Fibroblast of skin of left biceps (primary cell): ENCODE data around the gene RCN2.

ENCODE experiments used
- DNase-seq, 2 experiments: peaks; one replicate each; pipeline ENCODE4 v3.0.0-alpha.2; 2013; ENCODE audit warnings: low read depth in 2 of 2

The RCN2 gene

DNA sequence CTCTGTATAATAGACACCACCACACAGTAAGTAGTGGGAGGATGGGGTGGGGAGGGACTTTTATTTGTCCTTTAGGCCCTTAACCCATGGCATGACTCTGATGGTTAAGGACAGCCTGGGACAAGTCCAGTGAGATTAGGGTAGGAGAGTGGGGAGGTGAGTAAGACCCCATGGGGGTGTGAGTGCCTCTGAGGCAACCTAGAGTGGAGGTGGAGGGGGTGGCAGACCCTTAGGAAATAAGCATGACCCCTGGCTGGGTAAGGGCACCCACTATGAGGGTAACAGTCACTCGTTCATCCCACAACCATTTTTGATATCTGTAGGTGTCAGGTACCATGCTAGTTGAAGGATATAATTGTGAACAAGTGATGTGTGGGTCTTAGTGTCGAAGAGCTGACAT is 42.4 kb downstream of the RCN2 start:
- no peak for DNase-seq

DNA sequence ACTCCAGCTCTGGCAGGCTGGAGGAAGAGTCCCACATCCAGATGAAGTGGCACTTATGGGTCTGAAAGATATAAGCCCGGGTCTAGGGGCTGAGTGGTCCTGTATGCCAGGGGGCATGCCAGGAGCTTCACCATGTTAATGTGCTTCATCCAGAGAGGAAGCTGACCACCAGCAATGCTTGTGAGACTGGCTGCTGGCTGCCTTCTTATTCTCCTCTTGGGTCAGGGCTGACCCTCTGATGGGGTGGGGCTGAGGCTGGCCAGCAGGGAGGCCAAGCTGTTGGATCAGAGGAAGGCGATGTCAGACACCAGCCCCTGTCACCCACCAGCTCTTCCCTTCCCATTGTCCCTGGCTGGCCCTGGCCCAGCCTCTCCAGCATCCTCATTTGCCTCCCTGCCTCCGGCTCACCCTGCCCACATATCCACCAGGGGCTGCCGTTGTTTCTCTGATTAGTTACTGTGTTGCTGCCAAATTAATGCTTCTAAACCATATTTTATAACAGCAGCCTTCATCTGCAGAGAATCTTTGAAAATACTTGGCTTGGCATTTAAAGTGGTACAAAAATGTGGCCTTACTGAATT is 43.0 kb downstream of the RCN2 start:
- no peak for DNase-seq

DNA sequence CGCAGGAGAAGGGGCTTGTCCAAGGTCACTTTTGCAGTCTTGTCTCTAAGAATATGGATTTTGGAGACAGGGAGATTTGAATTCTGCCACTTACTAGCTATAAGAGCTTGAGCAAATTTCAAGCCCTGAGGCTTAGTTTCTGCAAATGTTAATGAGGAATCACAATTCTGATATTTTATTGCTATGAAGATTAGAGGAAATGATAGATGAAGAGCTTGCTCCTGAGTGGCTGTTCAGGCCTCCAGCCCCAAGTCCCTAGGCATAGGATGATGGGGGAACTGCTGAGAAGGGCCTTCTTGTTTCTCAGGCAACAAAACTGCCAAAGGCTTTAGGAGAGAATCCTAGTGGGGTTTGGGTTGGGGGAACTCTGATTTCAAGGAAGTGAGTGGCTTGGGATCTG is 44.6 kb downstream of the RCN2 start:
- no peak for DNase-seq

DNA sequence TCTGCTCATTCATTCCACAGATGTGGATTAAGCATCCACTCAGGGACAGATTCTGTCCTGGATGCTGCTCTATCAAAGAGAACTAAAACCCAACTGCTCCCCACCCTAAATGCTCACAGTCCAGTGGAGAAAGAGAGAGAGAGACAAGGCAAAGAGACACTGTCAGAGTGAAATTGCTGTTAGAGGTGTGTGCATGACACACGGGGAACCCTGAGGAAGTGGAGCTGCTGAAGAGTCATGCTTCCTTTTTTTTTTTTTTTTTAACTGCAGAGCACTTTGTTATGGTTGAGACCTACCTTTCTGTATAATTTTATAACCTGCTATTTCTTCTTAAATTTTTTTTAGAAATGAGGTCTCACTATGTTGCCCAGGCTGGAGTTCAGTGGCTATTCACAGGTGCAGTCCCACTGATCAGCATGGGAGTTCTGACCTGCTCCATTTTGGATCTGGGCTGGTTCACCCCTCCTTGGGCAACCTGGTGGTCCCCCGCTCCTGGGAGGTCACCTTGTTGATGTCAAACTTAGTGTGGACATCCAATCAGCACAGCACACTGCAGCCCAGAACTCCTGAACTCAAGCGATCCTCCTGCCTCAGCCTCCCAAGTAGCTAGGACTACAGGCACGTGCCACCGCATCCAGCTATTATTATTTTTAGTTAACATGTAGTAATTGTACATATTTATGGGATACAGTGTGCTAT is 45.2 kb downstream of the RCN2 start:
- DNase-seq, result no peak

DNA sequence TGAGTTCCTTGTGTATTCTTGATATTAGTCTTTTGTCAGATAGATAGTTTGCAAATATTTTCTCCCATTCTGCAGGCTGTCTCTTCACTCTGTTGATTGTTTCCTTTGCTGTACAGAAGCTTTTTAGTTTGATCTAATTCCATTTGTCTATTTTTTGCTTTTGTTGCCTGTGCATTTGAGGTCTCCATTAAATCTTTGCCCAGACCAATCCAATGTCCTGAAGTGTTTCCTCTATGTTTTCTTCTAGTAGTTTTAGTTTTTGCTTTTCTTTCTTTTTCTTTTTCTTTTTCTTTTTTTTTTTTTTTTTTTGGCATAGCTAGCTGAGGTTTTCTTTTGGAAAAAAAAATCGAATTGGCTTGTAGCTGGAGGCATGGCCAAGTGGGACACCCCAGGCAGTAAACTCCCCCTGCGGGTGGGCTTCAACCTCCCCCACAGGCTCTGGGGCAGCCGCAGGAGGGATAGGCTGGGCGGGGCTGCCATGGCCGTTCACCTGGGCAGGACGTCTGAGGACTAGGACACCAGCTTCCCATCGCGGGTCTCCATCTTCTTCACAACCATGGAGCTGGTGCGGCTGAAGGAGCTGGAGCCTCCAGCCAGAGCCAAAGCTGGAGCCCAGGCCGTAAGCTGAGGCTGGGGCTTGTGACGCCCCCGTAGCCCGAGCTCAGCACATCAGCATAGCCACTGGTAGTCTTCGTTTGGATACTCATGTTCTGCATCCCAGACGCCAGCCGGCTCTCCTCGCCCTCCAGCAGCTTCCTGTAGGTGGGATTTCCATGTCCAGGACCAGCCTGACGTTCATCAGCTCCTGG is 47.2 kb downstream of the RCN2 start:
- no peak for DNase-seq

DNA sequence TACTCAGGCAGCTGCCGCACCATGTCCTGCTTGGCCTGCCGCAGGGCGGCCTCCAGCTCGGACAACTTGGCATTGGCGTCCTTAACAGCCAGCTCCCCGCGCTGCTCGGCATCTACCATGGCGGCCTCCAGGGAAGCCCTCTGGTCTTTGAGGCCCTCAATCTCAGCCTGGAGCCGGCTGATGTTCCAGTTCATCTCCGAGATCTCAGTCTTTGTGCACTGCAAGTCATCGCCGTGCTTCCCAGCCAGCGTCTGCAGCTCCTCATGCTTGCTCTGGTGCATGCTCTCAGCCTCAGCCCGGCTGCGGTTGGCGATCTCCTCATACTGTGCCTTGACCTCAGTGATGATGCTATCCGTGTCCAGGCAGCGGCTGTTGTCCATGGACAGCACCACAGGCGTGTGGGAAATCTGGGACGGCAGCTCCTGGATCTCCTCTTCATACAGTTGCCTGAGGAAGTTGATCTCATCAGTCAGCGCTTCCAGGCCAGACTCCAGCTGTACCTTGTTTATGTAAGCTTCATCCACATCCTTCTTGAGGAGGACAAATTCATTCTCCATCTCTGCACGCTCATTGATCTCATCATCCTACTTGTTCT is 47.9 kb downstream of the RCN2 start:
- no peak for DNase-seq

DNA sequence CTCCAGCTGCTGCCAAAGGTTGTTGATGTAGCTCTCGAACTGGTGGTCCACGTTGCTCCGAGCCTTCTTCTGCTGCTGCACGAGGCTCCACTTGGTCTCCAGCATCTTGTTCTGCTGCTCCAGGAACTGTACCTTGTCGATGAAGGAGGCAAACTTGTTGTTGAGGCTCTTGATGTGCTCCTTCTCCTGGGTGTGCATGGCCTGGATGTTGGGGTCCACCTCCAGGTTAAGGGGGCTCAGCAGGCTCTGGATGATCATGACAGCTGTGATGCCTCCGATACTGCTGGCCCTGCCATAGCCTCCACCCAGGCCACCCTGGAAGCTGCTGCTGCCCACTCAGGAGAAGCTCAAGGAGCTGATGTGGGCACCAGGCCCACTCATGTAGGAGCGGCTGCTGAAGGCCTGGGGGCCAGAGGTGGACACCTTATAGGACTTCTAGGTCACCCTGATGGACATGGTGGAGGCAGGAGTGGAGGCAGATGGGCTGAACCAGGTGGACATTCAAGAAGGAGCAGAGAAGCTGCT is 48.5 kb downstream of the RCN2 start:
- DNase-seq, result no peak

DNA sequence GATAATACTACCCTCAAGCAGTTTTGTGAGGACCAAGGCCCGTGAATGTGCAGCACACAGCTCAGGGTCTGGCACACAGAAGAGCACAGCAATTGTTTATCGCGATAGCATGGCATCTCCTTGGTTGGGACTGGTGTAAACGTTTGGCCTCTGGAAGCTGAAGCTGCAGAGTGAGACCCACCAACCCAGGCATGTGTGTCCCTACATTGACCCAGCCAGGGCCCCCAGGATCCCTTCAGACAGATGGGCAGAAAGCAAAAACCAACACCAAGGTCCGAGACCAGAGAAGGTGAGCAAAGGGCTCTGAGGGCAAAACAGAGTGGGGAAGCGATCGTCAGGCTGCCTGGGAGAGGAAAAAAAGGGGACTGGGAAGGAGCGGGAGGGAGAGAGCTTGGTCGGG is 50.8 kb downstream of the RCN2 start:
- no peak for DNase-seq

DNA sequence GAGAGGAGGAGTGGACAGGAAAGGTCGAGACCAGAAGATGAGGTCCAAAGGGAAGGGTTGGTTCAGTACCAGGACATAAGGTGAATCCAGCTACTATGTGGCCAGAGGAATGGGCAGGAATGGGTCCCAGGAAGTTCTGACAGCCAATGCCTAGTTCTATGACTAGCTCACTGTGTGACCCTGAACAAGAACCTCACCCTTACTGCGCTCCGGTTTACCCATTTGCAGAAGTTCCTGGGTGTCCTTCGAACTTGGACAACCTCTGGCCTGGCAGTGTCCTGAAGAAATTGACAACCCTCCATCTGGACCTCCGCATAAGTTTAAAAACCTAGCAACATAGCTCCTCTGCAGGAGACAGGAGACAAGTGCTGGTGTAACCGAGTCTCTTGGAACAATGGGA is 51.2 kb downstream of the RCN2 start:
- no peak for DNase-seq

DNA sequence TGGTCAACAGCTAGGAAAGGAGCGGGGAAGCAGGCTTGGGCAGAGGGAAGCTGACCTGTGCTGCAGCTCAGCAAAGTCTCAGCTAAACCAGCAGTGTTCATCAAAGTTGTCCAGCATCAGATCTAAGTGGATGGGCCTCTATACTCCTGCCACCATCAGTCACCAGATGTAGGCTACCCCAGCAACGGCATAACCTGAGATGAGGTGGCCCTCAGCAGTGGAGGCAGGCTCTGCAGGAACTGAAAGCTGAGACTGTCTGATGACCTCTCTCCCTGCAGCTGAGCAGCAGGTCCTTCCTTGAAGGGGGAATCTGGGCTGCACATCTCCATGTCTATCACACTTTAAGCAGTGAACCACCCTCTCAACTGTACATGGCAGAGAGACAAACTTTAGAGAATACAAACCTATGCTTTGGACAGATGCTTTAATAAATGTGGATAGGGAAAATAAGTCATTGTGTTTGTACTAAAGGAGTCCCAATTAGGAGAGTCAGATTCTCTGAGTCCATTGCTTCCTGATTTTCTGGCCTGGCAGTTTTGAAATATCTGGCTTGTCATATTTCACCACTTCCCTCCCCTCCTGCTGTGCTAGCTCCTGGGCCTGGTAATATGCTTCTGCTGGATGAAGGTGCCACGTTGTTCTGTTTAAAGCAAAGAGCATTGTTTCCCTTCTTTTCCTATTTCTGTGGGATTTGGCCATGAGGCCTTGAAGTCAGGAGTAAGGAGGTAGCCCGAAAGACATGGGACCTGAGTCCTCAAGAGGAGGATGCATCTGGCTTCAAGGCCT is 52.2 kb downstream of the RCN2 start:
- DNase-seq, result no peak

DNA sequence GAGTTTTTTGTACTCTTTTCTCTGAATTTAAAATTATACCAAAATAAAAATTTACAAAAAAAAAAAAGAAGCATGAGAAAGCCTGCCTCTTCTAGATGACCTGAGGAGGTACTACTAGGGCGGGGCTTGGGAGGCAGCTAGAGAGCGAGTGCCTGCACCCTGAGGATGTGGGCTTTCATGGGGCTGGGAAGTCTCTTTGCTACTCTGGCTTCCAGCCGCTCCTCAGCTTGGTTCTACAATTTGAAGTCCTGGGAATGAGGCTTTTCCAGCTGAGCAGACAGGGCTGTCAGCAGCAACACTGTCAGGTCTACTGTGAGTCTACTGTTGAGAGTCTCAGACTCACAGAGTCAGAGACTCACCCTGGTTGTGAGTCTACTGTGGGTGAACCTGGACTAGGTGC is 55.2 kb downstream of the RCN2 start:
- DNase-seq, result no peak

DNA sequence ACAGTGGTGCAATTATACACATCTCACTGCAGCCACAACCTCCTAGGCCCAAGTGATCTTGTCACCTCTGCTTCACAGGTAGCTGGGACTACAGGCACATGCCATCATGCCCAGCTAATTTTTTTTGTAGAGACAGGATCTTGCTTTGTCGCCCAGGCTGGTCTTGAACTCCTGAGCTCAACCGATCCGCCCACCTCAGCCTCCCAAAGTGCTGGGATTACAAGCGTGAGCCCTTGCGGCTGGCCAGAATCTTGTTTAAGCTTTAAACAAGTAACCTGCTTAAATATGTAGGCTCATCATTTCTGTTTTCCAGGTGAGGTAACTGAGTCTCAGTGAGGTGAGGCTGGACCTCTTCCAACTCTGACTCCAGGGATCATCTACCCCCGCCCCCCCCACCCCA is 55.7 kb downstream of the RCN2 start:
- no peak for DNase-seq

DNA sequence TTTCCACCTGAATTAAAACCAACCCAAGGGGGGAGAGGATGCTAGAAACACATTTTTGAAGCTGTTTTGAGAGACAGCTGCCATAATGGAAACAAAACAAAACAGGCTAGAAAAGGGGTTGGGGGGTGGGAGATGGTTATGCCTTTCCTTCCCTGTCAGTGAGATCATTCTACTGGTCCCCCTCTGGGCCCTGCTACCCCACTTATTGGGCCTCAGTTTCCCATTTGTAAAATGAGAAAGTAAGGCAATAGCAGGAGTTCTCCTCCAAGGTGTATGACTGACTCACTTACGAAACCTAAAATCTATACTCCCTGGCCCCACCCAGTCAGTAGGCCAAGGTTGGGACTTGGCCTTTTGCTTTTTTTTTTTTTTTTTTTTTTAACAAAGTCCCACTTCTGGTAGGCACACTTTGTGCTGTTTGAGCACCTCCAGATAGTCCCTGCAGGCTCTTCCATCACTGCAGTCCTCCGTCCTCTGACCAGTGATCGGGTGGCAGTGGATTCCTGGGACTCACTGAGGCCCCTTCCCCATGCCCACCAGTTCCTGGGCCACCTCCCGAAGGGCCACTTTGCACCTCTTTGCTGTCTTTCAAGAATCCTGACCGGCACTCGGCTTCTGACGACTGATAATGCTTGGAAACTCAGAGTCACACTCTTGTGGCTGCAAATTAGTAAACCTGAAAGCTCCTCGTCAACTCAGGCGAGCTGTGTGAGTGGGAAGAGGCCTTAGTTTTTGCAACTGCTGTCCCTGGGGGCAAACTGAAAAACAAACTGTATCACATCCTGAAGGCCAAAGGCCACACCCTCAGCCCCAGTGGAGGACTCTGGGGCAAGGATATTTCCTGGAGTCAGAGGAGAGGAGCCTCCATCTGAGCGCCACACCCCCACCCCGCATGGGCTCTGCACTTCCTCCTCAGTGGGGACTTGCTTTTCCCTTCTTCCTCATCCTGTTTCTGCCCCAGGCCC is 56.6 kb downstream of the RCN2 start:
- no peak for DNase-seq

DNA sequence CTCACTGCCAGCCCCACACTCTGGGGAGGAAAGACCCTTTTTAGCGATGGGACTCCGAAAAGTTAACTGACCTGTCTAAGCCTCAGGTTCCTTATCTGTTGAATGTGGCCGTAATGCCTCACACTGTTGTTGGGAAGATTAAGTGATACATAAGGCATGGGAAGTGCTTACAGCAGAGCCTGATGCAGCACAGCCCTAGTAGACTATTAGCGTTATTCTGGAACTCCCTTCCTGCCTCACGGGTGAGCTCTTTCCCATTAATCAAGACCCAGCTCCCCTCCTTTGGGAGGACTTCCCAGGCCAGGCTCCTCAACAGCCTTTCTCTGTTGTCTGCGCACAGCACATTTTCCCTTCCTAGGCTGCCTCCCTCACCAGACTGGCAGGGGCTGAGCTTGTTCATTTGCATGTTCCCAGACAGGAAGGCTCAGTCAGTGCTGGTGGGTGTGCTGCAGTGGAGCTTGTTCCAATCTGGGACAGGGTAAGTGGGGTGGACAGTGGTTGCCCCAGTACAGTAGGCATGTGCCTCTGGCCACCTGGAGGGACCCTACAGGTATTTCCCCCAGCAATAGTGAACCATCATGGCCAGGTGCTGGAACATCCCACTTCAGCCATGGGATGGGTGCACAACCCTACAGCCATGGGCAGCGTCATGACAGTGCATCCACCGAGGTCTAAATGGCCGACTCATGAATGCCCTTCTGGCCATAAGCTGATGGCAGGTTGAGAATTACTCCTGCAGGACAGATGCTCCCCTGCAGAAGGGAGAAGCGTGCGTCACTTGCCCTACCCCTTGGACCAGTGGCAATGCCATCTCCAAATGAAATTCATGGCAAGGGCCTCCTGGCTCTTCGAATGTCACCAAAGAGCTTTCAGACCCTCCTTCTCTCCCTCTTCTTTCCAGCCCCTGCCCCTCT is 57.6 kb downstream of the RCN2 start:
- no peak for DNase-seq

DNA sequence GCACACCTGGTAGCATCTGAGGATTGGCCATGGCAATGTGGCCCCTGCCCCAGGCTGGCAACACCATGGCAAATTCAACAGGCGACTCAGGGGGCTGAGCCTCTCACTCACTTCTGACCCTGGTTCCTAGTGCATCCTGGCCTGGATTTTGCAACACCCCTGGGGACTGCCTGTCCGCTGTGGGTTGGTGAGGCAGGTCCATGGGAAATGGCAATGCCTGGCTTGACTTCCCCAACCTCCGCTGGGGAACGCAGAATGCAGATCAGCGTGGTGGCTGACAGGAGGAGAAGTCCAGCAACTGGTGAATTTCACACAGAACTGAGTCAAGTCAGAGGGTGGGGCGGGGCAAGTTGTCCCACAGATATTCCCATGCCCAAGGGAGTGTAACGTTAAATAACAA is 59.5 kb downstream of the RCN2 start:
- no peak for DNase-seq

DNA sequence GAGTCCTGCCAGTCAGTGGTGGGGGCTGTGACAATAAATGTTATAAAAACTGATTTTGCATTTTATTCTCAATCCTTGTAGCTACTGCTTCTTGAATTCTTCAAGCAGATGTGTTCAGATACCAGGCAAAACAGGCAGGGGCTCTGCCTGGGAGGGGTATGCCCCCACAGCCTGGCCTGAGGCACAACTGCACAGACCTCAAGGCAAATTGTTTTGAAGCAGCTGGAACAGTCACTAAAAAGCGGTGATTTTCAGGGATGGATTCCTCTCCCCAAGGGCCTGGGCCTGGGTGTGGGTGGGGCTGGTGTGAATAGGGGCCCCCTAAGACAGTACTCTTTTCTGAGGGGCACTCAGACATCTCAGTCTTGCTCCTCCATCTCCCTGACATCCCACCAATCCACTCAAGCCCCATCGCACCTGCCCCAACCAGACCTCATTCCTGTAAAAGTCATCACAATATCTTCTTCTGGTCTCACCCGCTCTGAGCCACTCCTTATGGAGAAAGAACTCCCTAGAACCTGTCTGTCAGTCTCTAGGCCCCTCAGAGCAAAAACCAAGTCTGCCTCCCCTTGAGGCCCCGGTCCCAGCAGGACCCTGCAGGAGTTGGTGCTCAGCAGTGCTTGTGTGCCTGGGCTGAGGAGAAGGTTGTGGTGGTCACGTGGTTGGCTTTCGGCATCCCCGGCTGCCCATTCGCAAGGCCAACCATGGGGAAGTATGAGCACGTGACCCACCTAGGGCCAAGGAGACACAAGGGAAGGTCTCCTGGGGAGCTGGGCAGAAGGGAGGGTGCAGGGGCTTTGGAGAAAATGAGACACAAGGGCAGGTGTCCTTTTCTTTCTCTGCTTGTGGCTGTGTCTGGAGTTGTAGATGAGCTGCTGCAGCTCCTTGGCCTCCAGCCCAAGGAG is 60.4 kb downstream of the RCN2 start:
- DNase-seq, result no peak

DNA sequence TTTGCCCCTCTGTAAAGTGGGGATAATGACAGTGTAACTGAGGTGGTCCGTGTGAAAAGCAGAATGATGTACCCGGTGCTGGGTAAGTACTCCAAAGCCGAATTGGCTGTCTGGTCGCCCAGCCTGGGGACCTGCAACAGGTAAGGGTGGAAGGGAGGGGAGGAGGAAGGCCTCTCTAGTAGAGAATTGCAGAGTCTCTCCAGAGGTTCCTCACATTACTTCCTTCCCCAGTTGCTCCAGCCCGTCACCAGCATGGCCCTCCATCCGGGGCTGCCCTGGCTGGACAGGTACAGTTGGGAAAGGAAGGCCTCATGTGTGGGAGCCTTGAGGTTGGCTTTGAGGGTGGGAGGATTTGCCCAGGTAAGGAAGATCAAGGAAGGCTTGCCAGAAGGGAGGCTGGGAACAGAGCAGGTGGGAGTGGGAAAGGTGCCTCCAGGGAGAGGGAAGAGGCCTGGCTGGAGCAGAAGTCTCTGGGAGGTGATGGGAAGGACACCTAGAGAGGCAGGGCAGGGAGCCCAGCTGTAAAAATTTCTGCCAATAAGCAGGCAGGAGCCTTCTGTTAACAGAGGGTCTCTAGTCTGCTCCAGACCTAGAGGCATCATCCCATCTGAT is 61.7 kb downstream of the RCN2 start:
- no peak for DNase-seq

DNA sequence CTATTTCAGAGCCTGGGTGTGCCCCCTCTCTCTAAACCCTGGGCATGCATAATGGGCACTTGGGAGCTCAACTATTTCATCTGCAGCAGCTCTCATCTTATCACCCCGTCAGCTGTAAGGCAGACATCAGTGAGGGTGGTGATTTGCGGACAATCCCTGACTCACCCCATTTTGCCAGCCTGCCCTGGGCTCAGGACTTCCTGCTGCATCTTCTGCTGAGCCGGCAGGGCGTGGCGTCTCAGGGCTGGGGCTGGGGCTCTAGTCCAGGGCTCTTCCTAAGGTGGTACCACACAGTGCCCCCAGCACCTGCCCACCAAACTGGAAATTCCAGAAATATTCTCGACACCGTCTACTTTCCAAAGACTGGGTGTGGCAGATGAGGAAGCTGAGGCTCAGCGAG is 62.5 kb downstream of the RCN2 start:
- no peak for DNase-seq
